Measurements from ENCODE around the gene SLC27A5. TPM values are rescaled to one million over a fixed set of nuclear protein-coding genes. Genes with fewer than 3 reads are reported as not detected.

Gene SLC27A5
- total and polyA plus RNA-seq, 9 of the 15 experiments (the other 6 are each of a cell fraction or from before 2014, with no cell fraction given), result 42.2 to 318 (median 64.7) TPM

- TF ChIP-seq ZBTB40 (IDR thresholded peaks at IDR 0.05) (0 out of 2 replicates have a peak, but pooled peaks have one; percentile 1), ZBTB40 (CRISPR knock-in tag; IDR thresholded peaks at IDR 0.05) (no peak), ZNF584 (CRISPR knock-in tag; IDR thresholded peaks at IDR 0.05; ENCODE audit: low read depth) (no peak), NCOA1 (IDR thresholded peaks at IDR 0.05; ENCODE audit: low read depth) (no peak), RBM39 (optimal IDR thresholded peaks at IDR 0.05; ENCODE audit: low read depth, low read length) (peak; percentile 29), AFF4 (CRISPR knock-in tag; IDR thresholded peaks at IDR 0.05) (0 out of 2 replicates have a peak, but pooled peaks have one; percentile 49), BACH1 (tag; IDR thresholded peaks at IDR 0.05) (no peak)
Observed at GRCh38 chr19:58545286-58546018, 33.7 kb upstream of the SLC27A5 start (continued).

Data from K562 (cell line).